MCF 10A (cell line): ENCODE measurements around the gene LTBP3. TPM values are rescaled to one million over a fixed set of nuclear protein-coding genes. Genes with fewer than 3 reads are reported as not detected.

Source experiments
- BruUV-seq: library from RNA; stranded (reverse); fragments of 400-500 nt; replicated peaks from 2 replicates; lab custom pipeline; 2021; lab: Mats Ljungman, UMichigan
- CTCF ChIA-PET: fragments of 300-600 bp; sonication (Branson Sonifier 250); formaldehyde crosslinking; extraction: SDS; loops from one replicate; lab custom pipeline; 2021; ENCODE audit warnings: antibody characterized with exemption, inconsistent platforms; lab: Yijun Ruan, JAX
- POLR2A ChIA-PET: fragments of 300-600, 350-650 bp; sonication (Branson Sonifier 250); formaldehyde crosslinking; extraction: SDS; loops from one replicate; lab custom pipeline; 2020; ENCODE audit warnings: antibody characterized with exemption, inconsistent platforms; lab: Yijun Ruan, JAX
- DNase-seq: peaks from one replicate; pipeline ENCODE4 v3.0.0-alpha.2; 2018; ENCODE audit not compliant: unreplicated experiment
- H3K27ac Mint-ChIP-seq: one replicate; pipeline ENCODE4 v1.8.0; 2022; ENCODE audit warnings: mild to moderate bottlenecking, low read depth, mixed read lengths; ENCODE audit not compliant: unreplicated experiment
- H3K27me3 Mint-ChIP-seq: one replicate; pipeline ENCODE4 v1.8.0; 2022; ENCODE audit warnings: mixed read lengths; ENCODE audit not compliant: insufficient read depth, unreplicated experiment
- H3K36me3 Mint-ChIP-seq: one replicate; pipeline ENCODE4 v1.8.0; 2022; ENCODE audit warnings: mild to moderate bottlenecking, moderate library complexity, mixed read lengths; ENCODE audit not compliant: insufficient read depth, unreplicated experiment
- H3K4me1 Mint-ChIP-seq: one replicate; pipeline ENCODE4 v1.8.0; 2022; ENCODE audit warnings: mixed read lengths; ENCODE audit not compliant: insufficient read depth, unreplicated experiment
- H3K4me3 Mint-ChIP-seq: one replicate; pipeline ENCODE4 v1.8.0; 2022; ENCODE audit warnings: mild to moderate bottlenecking, moderate library complexity, mixed read lengths; ENCODE audit not compliant: unreplicated experiment
- H3K9me3 Mint-ChIP-seq: one replicate; pipeline ENCODE4 v1.8.0; 2022; ENCODE audit warnings: mixed read lengths; ENCODE audit not compliant: unreplicated experiment
- CTCF ChIP-seq: fragments of 200-600 bp; IDR thresholded peaks from one replicate; pipeline ENCODE4 v1.8.0; 2022; ENCODE audit warnings: antibody characterized with exemption, mild to moderate bottlenecking; ENCODE audit not compliant: unreplicated experiment
- intact Hi-C: fragments of 100-400 bp; cut with micrococcal nuclease; formaldehyde crosslinking; loops from 2 replicates; pipeline ENCODE4 v1.14.1; 2022
- total RNA-seq: library from RNA; stranded (reverse); gene quantifications from 2 replicates; pipeline ENCODE4 v1.2.3, GENCODE V29; 2022

Gene LTBP3
- total RNA-seq, 1 experiment from 2014 or later = 10.6 TPM

GRCh38 chr11:65592858-65593517 lies 34.8 kb upstream of the LTBP3 start:
- CTCF ChIA-PET = interaction anchor here (0.7 to 2.6 kb wide), 11 partner anchors 8 to 52 kb away, joined by 3 to 25 read pairs (median 9); partner anchors contain the start of genes EHBP1L1 and FAM89B
- Mint-ChIP-seq H3K4me1 (peaks cover 11% of the 10 kb centered on the region), H3K4me3 (no peak overlapping the region)

GRCh38 chr11:65591939-65592857 lies 34.0 kb upstream of the LTBP3 start:
- no peak overlapping the region for H3K27ac Mint-ChIP-seq

More at GRCh38 chr11:65592858-65593517, 34.8 kb upstream of the LTBP3 start:
- Mint-ChIP-seq H3K9me3 (no peaks in the 10 kb centered on the region), H3K27ac (no peak overlapping the region), H3K36me3 (peaks cover 12% of the 10 kb centered on the region), H3K27me3 (no peaks in the 10 kb centered on the region)
- no TSS peak for BruUV-seq
- intact Hi-C loops = no loop called here
- POLR2A ChIA-PET = interaction anchor here (0.6 to 2.3 kb wide), 5 partner anchors 10 to 37 kb away, joined by 3 to 18 read pairs (median 4); partner anchors contain the start of genes EHBP1L1, FAM89B and MAP3K11
- TF ChIP-seq CTCF = no peak
- no peak for DNase-seq

GRCh38 chr11:65590240-65590738 lies 32.1 kb upstream of the LTBP3 start:
- Mint-ChIP-seq H3K4me3 (no peak overlapping the region), H3K27me3 (no peaks in the 10 kb centered on the region), H3K27ac (no peak overlapping the region), H3K36me3 (peaks cover 6% of the 10 kb centered on the region), H3K4me1 (peaks cover 15% of the 10 kb centered on the region), H3K9me3 (no peaks in the 10 kb centered on the region)
- no TSS peak for BruUV-seq
- no peak for TF ChIP-seq CTCF
- DNase-seq = no peak
- intact Hi-C loops = no loop called here
- POLR2A ChIA-PET = interaction anchor here (0.7 to 1.5 kb wide), 6 partner anchors 11 to 50 kb away, joined by 3 read pairs; partner anchors contain the start of gene PCNX3
- CTCF ChIA-PET = interaction anchor here (2.8 kb wide), 1 partner anchor 49 kb away, joined by 12 read pairs; no protein-coding TSS in a partner anchor

More at GRCh38 chr11:65591939-65592857, 34.0 kb upstream of the LTBP3 start:
- DNase-seq = no peak
- Mint-ChIP-seq H3K27me3 (no peaks in the 10 kb centered on the region), H3K4me3 (no peak overlapping the region), H3K9me3 (no peaks in the 10 kb centered on the region), H3K36me3 (peaks cover 12% of the 10 kb centered on the region), H3K4me1 (peaks cover 15% of the 10 kb centered on the region)
- TSS peak; percentile 55 for BruUV-seq
- ChIA-PET CTCF (interaction anchor here (0.7 to 2.6 kb wide), 6 partner anchors 8 to 592 kb away, joined by 3 to 25 read pairs (median 9); no protein-coding TSS in a partner anchor), POLR2A (interaction anchor here (0.6 to 2.3 kb wide), 4 partner anchors 16 to 37 kb away, joined by 3 to 18 read pairs (median 4); partner anchors contain the start of genes EHBP1L1 and MAP3K11)
- intact Hi-C loops = no loop called here
- TF ChIP-seq CTCF = no peak
